SU-DHL-6 (cell line): ENCODE measurements around the gene PRKCZ.

Source experiments
- CTCF ChIP-seq: fragments of 200-600 bp; sonication (generic); IDR thresholded peaks from one replicate; pipeline ENCODE4 v1.5.1; 2017; ENCODE audit warnings: antibody characterized with exemption, mild to moderate bottlenecking, low read length, moderate library complexity; ENCODE audit not compliant: insufficient read depth, poor library complexity, severe bottlenecking
- EZH2phosphoT487 ChIP-seq: fragments of 200-600 bp; sonication (generic), shearing (Covaris generic); conservative IDR thresholded peaks from 2 replicates; pipeline ENCODE4 v1.6.1; 2018; ENCODE audit warnings: mild to moderate bottlenecking, antibody characterized with exemption, low read length, moderate library complexity, mixed read lengths

GRCh38 chr1:2134621-2135307 is 84.6 kb downstream of the PRKCZ start:
- no peak for TF ChIP-seq CTCF
- no peak for TF ChIP-seq EZH2phosphoT487
